ENCODE results near the gene TRMO.

TRMO gene

GRCh38 chr9:97892421-97892820, 29.9 kb downstream of the TRMO start:
- Histone ChIP-seq H3K79me2 (ENCODE audit: control insufficient read depth, low read length) (no peaks in the 10 kb centered on the region), H3K4me2 (ENCODE audit: low read length) (no peak overlapping the region), H3F3A (ENCODE audit: control insufficient read depth, insufficient read depth) (no peaks in the 10 kb centered on the region), H3K27me3 (ENCODE audit: control insufficient read depth, low read length) (peaks cover 4% of the 10 kb centered on the region; the same call in 1 of the 2 replicates), H3K9me2 (replicated peaks; ENCODE audit: control insufficient read depth, low read length) (no peaks in the 10 kb centered on the region), H3K9me3 (ENCODE audit: control insufficient read depth, insufficient read depth, low read length) (no peaks in the 10 kb centered on the region), H3K4me1 (ENCODE audit: control insufficient read depth, low read length) (0 out of 2 replicates have a peak, but pooled peaks cover 4% of the 10 kb centered on the region), H4K20me1 (ENCODE audit: control insufficient read depth, insufficient read depth, low read depth, low read length) (no peaks in the 10 kb centered on the region), H3K27ac (ENCODE audit: low read depth, low read length) (no peak overlapping the region), H3K4me3 (ENCODE audit: low read length) (no peak overlapping the region), H3K36me3 (ENCODE audit: control insufficient read depth, low read length) (no peaks in the 10 kb centered on the region)
- TF ChIP-seq CTCF (IDR thresholded peaks at IDR 0.05; ENCODE audit: low read depth, low read length, poor library complexity, severe bottlenecking) (no peak), EZH2phosphoT487 (IDR thresholded peaks at IDR 0.05; ENCODE audit: borderline replicate concordance, low read length) (no peak)

- Histone ChIP-seq H3K79me2 (ENCODE audit: control insufficient read depth, low read length) (no peaks in the 10 kb centered on the region), H3K27ac (ENCODE audit: low read depth, low read length) (no peak overlapping the region), H3K4me2 (ENCODE audit: low read length) (no peak overlapping the region), H3F3A (ENCODE audit: control insufficient read depth, insufficient read depth) (no peaks in the 10 kb centered on the region), H3K27me3 (ENCODE audit: control insufficient read depth, low read length) (peaks cover 4% of the 10 kb centered on the region; the same call in 1 of the 2 replicates), H3K36me3 (ENCODE audit: control insufficient read depth, low read length) (no peaks in the 10 kb centered on the region), H3K4me1 (ENCODE audit: control insufficient read depth, low read length) (0 out of 2 replicates have a peak, but pooled peaks cover 4% of the 10 kb centered on the region), H3K4me3 (ENCODE audit: low read length) (no peak overlapping the region), H4K20me1 (ENCODE audit: control insufficient read depth, insufficient read depth, low read depth, low read length) (no peaks in the 10 kb centered on the region), H3K9me3 (ENCODE audit: control insufficient read depth, insufficient read depth, low read length) (no peaks in the 10 kb centered on the region), H3K9me2 (replicated peaks; ENCODE audit: control insufficient read depth, low read length) (no peaks in the 10 kb centered on the region)
- TF ChIP-seq CTCF (IDR thresholded peaks at IDR 0.05; ENCODE audit: low read depth, low read length, poor library complexity, severe bottlenecking) = no peak
- TF ChIP-seq EZH2phosphoT487 (IDR thresholded peaks at IDR 0.05; ENCODE audit: borderline replicate concordance, low read length) = no peak
Observed at GRCh38 chr9:97891736-97892135, 30.6 kb downstream of the TRMO start.

- no peaks in the 10 kb centered on the region for H3K9me2 ChIP-seq (replicated peaks; ENCODE audit: control insufficient read depth, low read length)
- TF ChIP-seq CTCF (IDR thresholded peaks at IDR 0.05; ENCODE audit: low read depth, low read length, poor library complexity, severe bottlenecking) (peak; percentile 98), EZH2phosphoT487 (IDR thresholded peaks at IDR 0.05; ENCODE audit: borderline replicate concordance, low read length) (no peak)
- no peak overlapping the region for H3K27ac ChIP-seq (ENCODE audit: low read depth, low read length)
- no peaks in the 10 kb centered on the region for H3F3A ChIP-seq (ENCODE audit: control insufficient read depth, insufficient read depth)
- H3K9me3 ChIP-seq (ENCODE audit: control insufficient read depth, insufficient read depth, low read length) = no peaks in the 10 kb centered on the region
- no peaks in the 10 kb centered on the region for H4K20me1 ChIP-seq (ENCODE audit: control insufficient read depth, insufficient read depth, low read depth, low read length)
- H3K4me1 ChIP-seq (ENCODE audit: control insufficient read depth, low read length) = 0 out of 2 replicates have a peak, but pooled peaks cover 4% of the 10 kb centered on the region
- H3K4me3 ChIP-seq (ENCODE audit: low read length) = no peak overlapping the region
- H3K36me3 ChIP-seq (ENCODE audit: control insufficient read depth, low read length) = no peaks in the 10 kb centered on the region
- H3K79me2 ChIP-seq (ENCODE audit: control insufficient read depth, low read length) = no peaks in the 10 kb centered on the region
- H3K4me2 ChIP-seq (ENCODE audit: low read length) = no peak overlapping the region
- H3K27me3 ChIP-seq (ENCODE audit: control insufficient read depth, low read length) = peaks cover 4% of the 10 kb centered on the region; the same call in 1 of the 2 replicates
Observed at GRCh38 chr9:97889941-97890887, 32.1 kb downstream of the TRMO start.

Data from DOHH2 (cell line).